A673 (cell line): Measurements from ENCODE around the gene HTR6. TPM values are rescaled to one million over a fixed set of nuclear protein-coding genes. Genes with fewer than 3 reads are reported as not detected.

Experiments used
- BruUV-seq: library from RNA; stranded (reverse); fragments of 400-500 nt; replicated peaks from 2 replicates; lab custom pipeline; 2021; lab: Mats Ljungman, UMichigan
- CTCF ChIA-PET: fragments of 300-600 bp; sonication (Branson Sonifier 250); formaldehyde crosslinking; loops from one replicate; lab custom pipeline; 2022; ENCODE audit warnings: antibody characterized with exemption; lab: Charles Lee
- POLR2A ChIA-PET: fragments of 300-600 bp; sonication (Branson Sonifier 250); formaldehyde crosslinking; loops from one replicate; lab custom pipeline; 2022; ENCODE audit warnings: antibody characterized with exemption; ENCODE audit not compliant: low non-redundant PET; lab: Charles Lee
- DNase-seq: peaks from one replicate; pipeline ENCODE4 v3.0.0-alpha.2; 2015; ENCODE audit warnings: low spot score
- H3K27ac ChIP-seq: fragments of 200-600 bp; sonication (generic); 2 replicates; pipeline ENCODE4 v1.5.1; 2016; ENCODE audit warnings: mixed run types, low read depth, mild to moderate bottlenecking, mixed read lengths, antibody characterized with exemption, low read length; ENCODE audit not compliant: poor library complexity, severe bottlenecking
- H3K27me3 ChIP-seq: fragments of 200-600 bp; sonication (generic); replicated peaks from 2 replicates; pipeline ENCODE4 v1.6.1; 2017; ENCODE audit warnings: mixed run types, low read depth, mild to moderate bottlenecking, mixed read lengths, antibody characterized with exemption, low read length; ENCODE audit not compliant: insufficient read depth, poor library complexity
- H3K36me3 ChIP-seq: fragments of 200-600 bp; sonication (generic); 2 replicates; pipeline ENCODE4 v1.6.1; 2016; ENCODE audit warnings: mixed run types, mild to moderate bottlenecking, mixed read lengths, antibody characterized with exemption, low read length; ENCODE audit not compliant: insufficient read depth, poor library complexity, severe bottlenecking
- H3K4me1 ChIP-seq: fragments of 200-600 bp; sonication (generic); 2 replicates; pipeline ENCODE4 v1.6.1; 2017; ENCODE audit warnings: mixed run types, mild to moderate bottlenecking, mixed read lengths, antibody characterized with exemption, low read length; ENCODE audit not compliant: insufficient read depth, poor library complexity, severe bottlenecking
- H3K4me3 ChIP-seq: fragments of 200-600 bp; sonication (generic); 2 replicates; pipeline ENCODE4 v1.5.1; 2016; ENCODE audit warnings: low read depth, mixed run types, mild to moderate bottlenecking, mixed read lengths, low read length; ENCODE audit not compliant: poor library complexity, severe bottlenecking
- H3K9me3 ChIP-seq: fragments of 200-600 bp; sonication (generic); 2 replicates; pipeline ENCODE4 v1.6.1; 2016; ENCODE audit warnings: mixed run types, low read depth, mild to moderate bottlenecking, mixed read lengths, antibody characterized with exemption, low read length; ENCODE audit not compliant: poor library complexity, severe bottlenecking
- EZH2 ChIP-seq: fragments of 200-600 bp; sonication (generic); IDR thresholded peaks from 2 replicates; pipeline ENCODE4 v1.6.1; 2017; ENCODE audit warnings: borderline replicate concordance, low read depth, mild to moderate bottlenecking, mixed read lengths, antibody characterized with exemption, low read length; ENCODE audit not compliant: poor library complexity, severe bottlenecking
- intact Hi-C: fragments of 100-400 bp; cut with micrococcal nuclease; formaldehyde crosslinking; loops from one replicate; pipeline ENCODE4 v1.10.0; 2022; ENCODE audit not compliant: unreplicated experiment
- total RNA-seq: library from RNA; stranded (reverse); gene quantifications from 2 replicates; pipeline ENCODE4 v1.2.3, GENCODE V29; 2021
- TF ChIP-seq, protein P1 (sequence below): fragments of 300-800, 200-600 bp; sonication (generic); conservative IDR thresholded peaks from 2 replicates; pipeline ENCODE4 v1.5.1; 2017; ENCODE audit warnings: low read depth, mild to moderate bottlenecking, antibody characterized with exemption, low read length, moderate library complexity, mixed read lengths

Gene HTR6
- total RNA-seq, 1 experiment from 2014 or later: not detected

DNA sequence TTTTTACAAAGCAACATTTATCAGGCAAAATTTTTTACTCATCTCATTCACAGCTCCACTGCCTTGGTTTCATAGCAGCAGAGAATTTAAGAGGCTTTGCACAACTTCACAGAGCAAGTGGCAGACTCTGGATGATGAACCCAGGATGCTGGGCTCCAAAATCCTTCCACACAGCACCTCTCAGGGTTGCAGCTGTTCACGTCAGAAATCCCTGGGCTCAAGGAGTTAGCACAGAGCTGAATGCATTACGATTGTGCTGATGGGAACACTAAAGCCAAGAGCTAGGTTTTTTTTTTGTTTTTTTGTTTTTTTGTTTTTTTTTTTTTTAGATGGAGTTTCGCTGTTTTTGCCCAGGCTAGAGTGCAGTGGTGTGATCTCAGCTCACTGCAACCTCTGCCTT, 2.4 kb upstream of the HTR6 start:
- TF ChIP-seq, protein P1, sequence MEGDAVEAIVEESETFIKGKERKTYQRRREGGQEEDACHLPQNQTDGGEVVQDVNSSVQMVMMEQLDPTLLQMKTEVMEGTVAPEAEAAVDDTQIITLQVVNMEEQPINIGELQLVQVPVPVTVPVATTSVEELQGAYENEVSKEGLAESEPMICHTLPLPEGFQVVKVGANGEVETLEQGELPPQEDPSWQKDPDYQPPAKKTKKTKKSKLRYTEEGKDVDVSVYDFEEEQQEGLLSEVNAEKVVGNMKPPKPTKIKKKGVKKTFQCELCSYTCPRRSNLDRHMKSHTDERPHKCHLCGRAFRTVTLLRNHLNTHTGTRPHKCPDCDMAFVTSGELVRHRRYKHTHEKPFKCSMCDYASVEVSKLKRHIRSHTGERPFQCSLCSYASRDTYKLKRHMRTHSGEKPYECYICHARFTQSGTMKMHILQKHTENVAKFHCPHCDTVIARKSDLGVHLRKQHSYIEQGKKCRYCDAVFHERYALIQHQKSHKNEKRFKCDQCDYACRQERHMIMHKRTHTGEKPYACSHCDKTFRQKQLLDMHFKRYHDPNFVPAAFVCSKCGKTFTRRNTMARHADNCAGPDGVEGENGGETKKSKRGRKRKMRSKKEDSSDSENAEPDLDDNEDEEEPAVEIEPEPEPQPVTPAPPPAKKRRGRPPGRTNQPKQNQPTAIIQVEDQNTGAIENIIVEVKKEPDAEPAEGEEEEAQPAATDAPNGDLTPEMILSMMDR: no peak
- no peak for TF ChIP-seq EZH2
- ChIA-PET CTCF (interaction anchor here (0.6 to 1.4 kb wide), 10 partner anchors 9 to 239 kb away, joined by 3 to 18 read pairs (median 4); no protein-coding TSS in a partner anchor), POLR2A (no interaction called here)
- Histone ChIP-seq H3K4me1 (no peaks in the 10 kb centered on the region), H3K27ac (no peak overlapping the region), H3K36me3 (no peaks in the 10 kb centered on the region), H3K4me3 (no peak overlapping the region), H3K27me3 (peaks cover 38% of the 10 kb centered on the region), H3K9me3 (no peaks in the 10 kb centered on the region)
- BruUV-seq: no TSS peak
- no peak for DNase-seq
- intact Hi-C loops: loop anchor here (5.0 kb wide), 1 partner anchor 40 kb away; no protein-coding TSS in a partner anchor

DNA sequence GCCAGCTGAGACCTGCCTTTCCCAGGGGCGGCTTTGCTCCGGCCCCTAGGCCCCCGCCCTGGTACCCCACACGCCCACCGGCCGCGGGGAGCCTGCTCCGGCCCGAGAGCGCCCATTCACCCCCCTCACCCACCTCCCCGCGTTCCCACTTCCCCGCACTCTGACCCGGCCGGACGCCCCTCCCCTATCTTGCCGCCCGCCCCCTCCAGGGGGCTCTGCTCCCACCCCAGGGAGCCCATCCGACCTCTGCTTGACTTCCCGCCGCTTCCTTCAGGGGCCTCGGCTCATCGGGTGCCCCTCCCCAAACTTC, 466 bp downstream of the HTR6 start:
- no peak for DNase-seq
- Histone ChIP-seq H3K36me3 (no peaks in the 10 kb centered on the region), H3K27ac (no peak overlapping the region), H3K4me1 (no peaks in the 10 kb centered on the region), H3K27me3 (peaks cover 54% of the 10 kb centered on the region), H3K9me3 (no peaks in the 10 kb centered on the region), H3K4me3 (peak overlapping the region; percentile 28)
- intact Hi-C loops: no loop called here
- TF ChIP-seq EZH2: no peak
- TF ChIP-seq, protein P1: no peak
- ChIA-PET POLR2A (no interaction called here), CTCF (no interaction called here)
- no TSS peak for BruUV-seq

DNA sequence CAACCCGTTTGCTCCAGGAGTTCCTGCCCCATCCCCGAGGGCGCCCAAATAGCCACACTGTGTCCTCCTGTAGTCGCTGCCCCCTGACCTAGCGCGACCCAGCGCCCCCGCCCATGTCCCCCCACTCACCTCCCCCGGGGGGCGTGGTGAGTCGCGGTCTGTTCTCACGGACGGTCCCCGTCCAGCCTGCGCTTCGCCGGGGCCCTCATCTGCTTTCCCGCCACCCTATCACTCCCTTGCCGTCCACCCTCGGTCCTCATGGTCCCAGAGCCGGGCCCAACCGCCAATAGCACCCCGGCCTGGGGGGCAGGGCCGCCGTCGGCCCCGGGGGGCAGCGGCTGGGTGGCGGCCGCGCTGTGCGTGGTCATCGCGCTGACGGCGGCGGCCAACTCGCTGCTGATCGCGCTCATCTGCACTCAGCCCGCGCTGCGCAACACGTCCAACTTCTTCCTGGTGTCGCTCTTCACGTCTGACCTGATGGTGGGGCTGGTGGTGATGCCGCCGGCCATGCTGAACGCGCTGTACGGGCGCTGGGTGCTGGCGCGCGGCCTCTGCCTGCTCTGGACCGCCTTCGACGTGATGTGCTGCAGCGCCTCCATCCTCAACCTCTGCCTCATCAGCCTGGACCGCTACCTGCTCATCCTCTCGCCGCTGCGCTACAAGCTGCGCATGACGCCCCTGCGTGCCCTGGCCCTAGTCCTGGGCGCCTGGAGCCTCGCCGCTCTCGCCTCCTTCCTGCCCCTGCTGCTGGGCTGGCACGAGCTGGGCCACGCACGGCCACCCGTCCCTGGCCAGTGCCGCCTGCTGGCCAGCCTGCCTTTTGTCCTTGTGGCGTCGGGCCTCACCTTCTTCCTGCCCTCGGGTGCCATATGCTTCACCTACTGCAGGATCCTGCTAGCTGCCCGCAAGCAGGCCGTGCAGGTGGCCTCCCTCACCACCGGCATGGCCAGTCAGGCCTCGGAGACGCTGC, 1.1 kb downstream of the HTR6 start:
- ChIA-PET POLR2A (no interaction called here), CTCF (no interaction called here)
- no peak overlapping the region for H3K27ac ChIP-seq
- H3K9me3 ChIP-seq: no peaks in the 10 kb centered on the region
- intact Hi-C loops: no loop called here
- H3K4me1 ChIP-seq: no peaks in the 10 kb centered on the region
- TF ChIP-seq, protein P1: no peak
- TF ChIP-seq EZH2: peak; percentile 92
- DNase-seq: no peak
- H3K4me3 ChIP-seq: no peak overlapping the region
- no TSS peak for BruUV-seq
- H3K36me3 ChIP-seq: no peaks in the 10 kb centered on the region
- H3K27me3 ChIP-seq: peaks cover 54% of the 10 kb centered on the region
